Diencephalon (tissue), 1 donor: ENCODE results near the gene OR4Q2. TPM values are rescaled to one million over a fixed set of nuclear protein-coding genes. Genes with fewer than 3 reads are reported as not detected.

Source experiments
- total RNA-seq: library from RNA; depleted of rRNA; stranded (reverse); fragments of >200 nt; gene quantifications from one replicate; pipeline ENCODE4 v1.2.3, GENCODE V29; 2014

OR4Q2 gene
- not detected for total RNA-seq

DNA sequence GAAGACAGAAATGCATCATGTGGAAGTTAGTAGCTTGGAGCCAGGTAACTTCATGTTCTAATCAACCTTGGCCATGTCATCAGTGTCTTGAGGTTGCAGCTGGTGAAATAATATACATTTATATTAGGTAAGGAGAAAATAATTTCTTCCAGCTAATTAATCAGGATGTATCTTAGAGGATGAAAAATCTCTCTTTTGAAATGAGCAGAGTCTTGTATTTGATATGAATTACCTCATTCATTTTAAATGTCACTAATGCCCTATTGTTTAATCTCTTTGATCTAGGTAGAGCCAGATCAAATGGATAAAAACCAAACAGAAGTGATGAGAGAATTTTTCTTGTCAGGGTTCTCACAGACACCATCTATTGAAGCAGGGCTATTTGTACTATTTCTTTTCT, at the start of gene OR4Q2:
Gene OR4Q2, plus strand, starts transcription at position 301 of the 400 bp plus-strand sequence.

DNA sequence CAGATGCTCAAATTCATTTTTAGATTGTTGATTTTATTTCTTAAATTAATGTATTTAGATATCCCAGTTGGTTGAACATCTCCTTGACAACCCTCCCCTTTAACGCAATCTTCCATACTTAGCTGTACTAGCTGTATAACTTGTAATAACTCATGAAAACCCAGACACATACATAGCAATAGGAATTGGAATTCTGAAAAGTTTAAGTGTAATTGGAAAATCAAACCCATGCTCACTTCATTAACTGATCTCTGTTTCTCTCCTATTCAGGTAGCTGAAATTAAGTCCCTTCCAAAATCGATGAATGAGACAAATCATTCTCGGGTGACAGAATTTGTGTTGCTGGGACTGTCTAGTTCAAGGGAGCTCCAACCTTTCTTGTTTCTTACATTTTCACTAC, 26.7 kb upstream of the OR4Q2 start, which contains the start of gene OR4K15:
Gene OR4K15, plus strand, starts transcription at position 301 of the 400 bp plus-strand sequence. Its CDS starts 0 bp downstream, at position 301.

DNA sequence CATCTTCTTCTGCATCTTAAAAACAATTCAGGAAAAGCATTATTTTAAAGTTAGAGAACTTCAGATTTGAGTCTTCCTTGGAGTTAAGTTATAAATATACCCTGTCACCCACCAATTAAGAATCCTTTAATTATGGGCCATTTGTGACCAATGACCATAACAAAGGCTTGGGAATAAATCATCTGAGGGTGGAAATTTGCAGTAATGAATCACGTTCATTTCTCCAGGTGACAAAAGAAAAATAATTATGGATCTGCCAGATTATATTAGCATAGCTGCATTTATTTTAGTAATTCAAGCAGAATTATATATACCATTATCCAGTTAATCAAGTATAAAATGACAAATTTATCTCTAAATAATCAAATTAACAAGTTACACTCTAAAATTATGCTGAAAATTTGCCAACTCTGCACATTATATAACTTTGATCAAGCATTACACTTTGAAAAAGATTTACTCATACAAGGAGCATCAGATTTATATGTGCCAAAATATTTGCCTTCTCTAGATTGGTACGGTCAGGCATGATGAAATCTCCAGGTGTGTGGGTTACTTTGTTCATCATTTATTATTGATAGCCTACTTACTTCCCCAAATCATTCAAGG, 17.4 kb downstream of the OR4Q2 start, which contains the start of gene OR4K14:
Gene OR4K14, minus strand, starts transcription at position 51 of the 609 bp plus-strand sequence. CDS start 4,114 bp downstream, outside the sequence.

DNA sequence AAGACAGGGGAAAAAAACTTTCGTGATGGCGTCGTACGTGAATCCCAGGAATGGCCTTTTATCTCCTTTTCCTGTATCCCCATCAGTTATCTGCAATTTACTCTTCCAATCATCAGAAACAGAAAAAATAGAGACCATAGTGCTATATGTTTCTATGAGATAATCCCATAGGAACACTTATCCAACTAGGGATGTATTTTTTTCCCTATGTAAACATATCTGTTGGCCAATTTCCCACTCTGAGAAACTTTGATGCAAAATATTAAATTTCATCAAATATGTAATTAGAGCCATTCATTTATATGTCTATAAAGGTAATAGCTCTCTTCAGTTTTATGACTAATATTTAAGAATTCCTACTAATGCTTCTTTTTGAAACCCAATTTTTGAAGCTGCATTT, 34.0 kb downstream of the OR4Q2 start, which contains the start of gene OR4K13:
Gene OR4K13, minus strand, starts transcription at position 101 of the 400 bp plus-strand sequence. CDS start 1,280 bp downstream, outside the sequence.

Other genes starting within 250 kb of the OR4Q2 start
- gene OR4M1, start 228.7 kb upstream of the OR4Q2 start, total RNA-seq = not detected
- gene OR4N2, start 198.4 kb upstream of the OR4Q2 start, total RNA-seq = not detected
- not detected for gene OR4K2, start 127.0 kb upstream of the OR4Q2 start, total RNA-seq
- not detected for gene OR4K5, start 81.6 kb upstream of the OR4Q2 start, total RNA-seq
- gene OR4K1, start 71.2 kb upstream of the OR4Q2 start, total RNA-seq = not detected
- gene OR4K15, start 26.6 kb upstream of the OR4Q2 start, total RNA-seq = not detected
- gene OR4K14, start 17.1 kb downstream of the OR4Q2 start, total RNA-seq = not detected
- gene OR4K13, start 33.9 kb downstream of the OR4Q2 start, total RNA-seq = not detected
- gene OR4L1, start 57.9 kb downstream of the OR4Q2 start, total RNA-seq = not detected
- not detected for gene OR4K17, start 108.6 kb downstream of the OR4Q2 start, total RNA-seq
- gene OR4N5, start 136.7 kb downstream of the OR4Q2 start, total RNA-seq = not detected
- not detected for gene OR11G2, start 188.7 kb downstream of the OR4Q2 start, total RNA-seq
- not detected for gene OR11H6, start 221.5 kb downstream of the OR4Q2 start, total RNA-seq
- gene OR11H7, start 226.8 kb downstream of the OR4Q2 start, total RNA-seq = not detected
- gene OR11H4, start 237.1 kb downstream of the OR4Q2 start, total RNA-seq = not detected